OCI-LY3 (cell line): Measurements from ENCODE around the gene IQSEC1.

Experiments used
- H2AFZ ChIP-seq: fragments of 200-600, 300-600 bp; shearing (Covaris generic); 2 replicates; pipeline ENCODE4 v1.6.0; 2014; ENCODE audit warnings: antibody characterized with exemption, low read depth, low read length
- H3K27ac ChIP-seq: fragments of 200-600, 300-600 bp; sonication (generic); 2 replicates; pipeline ENCODE4 v1.5.1; 2014; ENCODE audit warnings: mild to moderate bottlenecking, low read length, moderate library complexity, mixed read lengths
- H3K27me3 ChIP-seq: fragments of 200-600, 300-600 bp; sonication (generic); 2 replicates; pipeline ENCODE4 v1.6.1; 2014; ENCODE audit warnings: low read depth, low read length, mixed read lengths
- H3K36me3 ChIP-seq: fragments of 200-600, 300-600 bp; sonication (generic); replicated peaks from 2 replicates; pipeline ENCODE3; 2014; ENCODE audit warnings: low read depth, low read length, mixed read lengths
- H3K4me1 ChIP-seq: fragments of 300-600, 200-600 bp; sonication (generic); 2 replicates; pipeline ENCODE4 v1.6.1; 2014; ENCODE audit warnings: low read length, mixed read lengths
- H3K4me2 ChIP-seq: fragments of 200-600, 300-600 bp; sonication (generic); 2 replicates; pipeline ENCODE4 v1.6.1; 2014; ENCODE audit warnings: low read length, mixed read lengths
- H3K4me3 ChIP-seq: fragments of 300-600, 200-600 bp; sonication (generic); 2 replicates; pipeline ENCODE4 v1.5.1; 2014; ENCODE audit warnings: antibody characterized with exemption, mild to moderate bottlenecking, low read length, moderate library complexity
- H3K79me2 ChIP-seq: fragments of 300-600, 200-600 bp; shearing (Covaris generic); 2 replicates; pipeline ENCODE4 v1.6.1; 2014; ENCODE audit warnings: mild to moderate bottlenecking, low read length, mixed read lengths
- H3K9ac ChIP-seq: fragments of 300-600, 200-600 bp; shearing (Covaris generic); 2 replicates; pipeline ENCODE4 v1.6.0; 2014; ENCODE audit warnings: mild to moderate bottlenecking, low read length, moderate library complexity
- H3K9me3 ChIP-seq: fragments of 200-600, 300-600 bp; shearing (Covaris generic); 2 replicates; pipeline ENCODE4 v1.6.1; 2014; ENCODE audit warnings: low read length, mixed read lengths; ENCODE audit not compliant: insufficient read depth
- H4K20me1 ChIP-seq: fragments of 200-600, 300-600 bp; sonication (generic); 2 replicates; pipeline ENCODE4 v1.6.1; 2016; ENCODE audit warnings: low read length, mixed read lengths; ENCODE audit not compliant: insufficient read depth
- CTCF ChIP-seq: fragments of 200-600, 300-600 bp; sonication (generic); IDR thresholded peaks from 2 replicates; pipeline ENCODE4 v1.5.1; 2014; ENCODE audit warnings: antibody characterized with exemption, low read length, low read depth
- EZH2phosphoT487 ChIP-seq: fragments of 200-600 bp; shearing (Covaris generic); IDR thresholded peaks from 2 replicates; pipeline ENCODE4 v1.6.1; 2018; ENCODE audit warnings: antibody characterized with exemption, mixed run types, low read depth

The IQSEC1 gene

DNA sequence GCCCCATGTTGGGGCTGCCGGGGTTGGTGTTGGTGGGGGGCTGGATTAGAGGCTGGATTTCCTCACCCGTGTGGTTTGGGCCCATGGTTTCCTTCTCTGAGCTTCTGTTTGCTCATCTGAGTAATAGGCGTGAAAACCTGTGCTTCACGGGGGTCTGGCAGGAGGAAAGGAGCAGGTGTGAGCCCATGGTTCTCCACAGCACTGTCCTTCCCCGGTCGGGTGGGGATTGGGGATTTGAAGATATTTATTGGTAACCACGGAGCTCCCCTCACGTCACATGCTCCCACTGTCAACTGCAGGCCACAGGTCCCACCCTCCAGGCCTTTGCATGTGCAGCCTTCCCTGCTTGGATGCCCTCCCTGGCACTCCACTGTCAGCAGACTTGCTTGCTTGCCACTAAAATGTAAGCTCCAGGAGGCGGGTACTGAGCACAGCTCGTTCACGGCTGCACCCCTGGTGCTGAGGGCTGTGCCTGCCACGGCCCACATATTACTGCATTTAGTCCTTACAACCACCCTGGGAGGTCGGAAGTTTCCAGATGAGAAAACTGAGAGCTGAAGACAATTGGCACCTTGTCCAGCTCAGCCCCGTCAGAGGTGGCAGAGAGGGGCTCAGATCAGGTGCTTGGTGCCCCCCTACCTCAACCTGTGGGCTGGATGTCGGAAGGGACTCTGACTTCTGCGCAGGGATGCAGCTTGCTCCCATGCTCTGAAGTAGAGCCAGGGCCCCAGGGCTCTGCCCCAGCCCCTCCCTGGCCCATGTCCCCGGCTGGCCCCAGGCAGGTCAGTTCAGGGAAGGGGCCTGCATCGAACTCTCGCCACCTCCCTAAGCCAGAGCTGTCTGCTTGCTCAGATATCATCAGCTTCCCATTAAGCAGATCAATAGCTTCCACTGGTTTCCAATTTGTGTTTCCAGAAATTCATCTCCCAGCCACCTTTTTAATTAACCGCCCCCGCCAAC, 29.4 kb upstream of the IQSEC1 start:
- Histone ChIP-seq H3K4me1 (peaks cover 23% of the 10 kb centered on the region), H4K20me1 (no peaks in the 10 kb centered on the region), H3K27me3 (no peaks in the 10 kb centered on the region), H3K9me3 (no peaks in the 10 kb centered on the region), H3K4me2 (no peak overlapping the region), H2AFZ (peak overlapping the region; percentile 14; the same call in 1 of the 2 replicates), H3K79me2 (no peaks in the 10 kb centered on the region), H3K27ac (no peak overlapping the region), H3K9ac (no peak overlapping the region), H3K36me3 (no peaks in the 10 kb centered on the region), H3K4me3 (no peak overlapping the region)
- TF ChIP-seq CTCF: no peak
- TF ChIP-seq EZH2phosphoT487: no peak

GRCh38 chr3:13099707-13100106, 26.5 kb upstream of the IQSEC1 start:
- TF ChIP-seq CTCF (no peak), EZH2phosphoT487 (no peak)
- no peak overlapping the region for H2AFZ ChIP-seq
- H4K20me1 ChIP-seq: no peaks in the 10 kb centered on the region
- no peak overlapping the region for H3K4me2 ChIP-seq
- no peak overlapping the region for H3K9ac ChIP-seq
- no peaks in the 10 kb centered on the region for H3K27me3 ChIP-seq
- H3K79me2 ChIP-seq: no peaks in the 10 kb centered on the region
- no peak overlapping the region for H3K27ac ChIP-seq
- H3K4me3 ChIP-seq: no peak overlapping the region
- no peaks in the 10 kb centered on the region for H3K9me3 ChIP-seq
- H3K4me1 ChIP-seq: peaks cover 23% of the 10 kb centered on the region
- H3K36me3 ChIP-seq: no peaks in the 10 kb centered on the region

GRCh38 chr3:13098192-13098988, 25.2 kb upstream of the IQSEC1 start:
- TF ChIP-seq CTCF: no peak
- TF ChIP-seq EZH2phosphoT487: no peak
- H3K4me3 ChIP-seq: peak overlapping the region; percentile 17; the same call in 1 of the 2 replicates
- peak overlapping the region; percentile 46 for H3K4me2 ChIP-seq
- no peaks in the 10 kb centered on the region for H3K9me3 ChIP-seq
- H2AFZ ChIP-seq: peak overlapping the region; percentile 18
- peak overlapping the region; percentile 1; the same call in 1 of the 2 replicates for H3K27ac ChIP-seq
- H3K4me1 ChIP-seq: peaks cover 29% of the 10 kb centered on the region
- H3K79me2 ChIP-seq: no peaks in the 10 kb centered on the region
- no peaks in the 10 kb centered on the region for H3K27me3 ChIP-seq
- H3K36me3 ChIP-seq: no peaks in the 10 kb centered on the region
- no peaks in the 10 kb centered on the region for H4K20me1 ChIP-seq
- H3K9ac ChIP-seq: no peak overlapping the region; the same call in 1 of the 2 replicates

DNA sequence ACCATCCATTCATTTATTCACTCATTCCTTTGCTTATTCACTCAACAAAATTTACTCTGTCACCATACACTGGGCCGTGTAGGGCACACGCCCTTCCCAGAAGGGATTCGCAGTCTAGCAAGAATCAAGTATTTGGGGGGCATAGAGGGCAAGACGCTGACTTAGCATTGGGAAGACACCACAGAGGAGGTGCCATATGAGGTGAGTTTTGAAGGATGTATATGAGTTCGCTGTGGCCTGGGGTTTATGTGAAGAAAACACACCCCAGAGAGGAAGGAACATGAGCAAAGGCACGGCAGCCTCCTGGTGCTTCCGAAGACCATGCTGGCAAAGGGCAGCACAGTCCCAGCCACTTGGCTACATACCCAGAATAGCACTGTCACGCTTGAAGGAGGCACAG, 23.1 kb upstream of the IQSEC1 start:
- Histone ChIP-seq H2AFZ (no peak overlapping the region), H3K36me3 (no peaks in the 10 kb centered on the region), H3K9ac (no peak overlapping the region), H3K4me1 (peaks cover 36% of the 10 kb centered on the region), H3K27me3 (no peaks in the 10 kb centered on the region), H3K4me3 (no peak overlapping the region), H4K20me1 (no peaks in the 10 kb centered on the region), H3K27ac (no peak overlapping the region), H3K4me2 (no peak overlapping the region), H3K9me3 (no peaks in the 10 kb centered on the region), H3K79me2 (no peaks in the 10 kb centered on the region)
- TF ChIP-seq EZH2phosphoT487 (no peak), CTCF (no peak)
